ENCODE results near the gene PLA2G4D.

GRCh38 chr15:42130246-42130986 is 36.1 kb upstream of the PLA2G4D start:
- TF ChIP-seq CTCF (IDR thresholded peaks at IDR 0.05; ENCODE audit: insufficient read depth, low read length, poor library complexity, severe bottlenecking): no peak
- no peak for TF ChIP-seq EZH2phosphoT487 (conservative IDR thresholded peaks at IDR 0.05; ENCODE audit: low read length)
